KMS-11 (cell line): ENCODE measurements around the gene UBE4B.
"Not testable (repeated sequence)": the region's sequence is repeated elsewhere in the genome, so short reads cannot be mapped to it uniquely, and the experiment has no call there.

Experiments
- H2AFZ ChIP-seq: fragments of 200-600 bp; sonication (generic); 2 replicates; pipeline ENCODE4 v1.6.1; 2016; ENCODE audit warnings: antibody characterized with exemption, mixed run types, low read depth
- H3K27ac ChIP-seq: fragments of 200-600 bp; sonication (generic); 2 replicates; pipeline ENCODE4 v1.6.1; 2016; ENCODE audit warnings: mild to moderate bottlenecking, mixed run types
- H3K27me3 ChIP-seq: fragments of 200-600 bp; sonication (generic); 2 replicates; pipeline ENCODE4 v1.6.1; 2017; ENCODE audit warnings: mild to moderate bottlenecking, low read depth, mixed run types, moderate library complexity; ENCODE audit not compliant: insufficient read depth
- H3K36me3 ChIP-seq: fragments of 200-600 bp; sonication (generic); 2 replicates; pipeline ENCODE4 v1.6.1; 2017; ENCODE audit warnings: mild to moderate bottlenecking, mixed run types; ENCODE audit not compliant: insufficient read depth
- H3K4me1 ChIP-seq: fragments of 200-600 bp; sonication (generic); 2 replicates; pipeline ENCODE4 v1.6.1; 2016; ENCODE audit warnings: mild to moderate bottlenecking, low read depth, mixed run types; ENCODE audit not compliant: poor library complexity, severe bottlenecking
- H3K4me2 ChIP-seq: fragments of 200-600 bp; sonication (generic); 2 replicates; pipeline ENCODE4 v1.7.0; 2016; ENCODE audit warnings: mild to moderate bottlenecking, mixed run types
- H3K4me3 ChIP-seq: fragments of 200-600 bp; sonication (generic); IDR thresholded peaks from 2 replicates; pipeline ENCODE4 v1.6.1; 2017; ENCODE audit warnings: low read depth, low read length, mixed read lengths; ENCODE audit not compliant: insufficient read depth
- H3K79me2 ChIP-seq: fragments of 200-600 bp; sonication (generic); 2 replicates; pipeline ENCODE4 v1.6.1; 2016; ENCODE audit warnings: low read depth, mixed run types; ENCODE audit not compliant: insufficient read depth
- H3K9ac ChIP-seq: fragments of 200-600 bp; sonication (generic); 2 replicates; pipeline ENCODE4 v1.6.1; 2016; ENCODE audit warnings: mild to moderate bottlenecking, mixed run types
- H4K20me1 ChIP-seq: fragments of 200-600 bp; sonication (generic); 2 replicates; pipeline ENCODE4 v1.6.1; 2016; ENCODE audit warnings: mild to moderate bottlenecking, mixed run types; ENCODE audit not compliant: insufficient read depth
- TF ChIP-seq, protein P1 (sequence below): fragments of 200-600 bp; sonication (generic); conservative IDR thresholded peaks from 2 replicates; pipeline ENCODE4 v1.6.1; 2017; ENCODE audit warnings: low read depth, mild to moderate bottlenecking, antibody characterized with exemption, low read length, moderate library complexity, mixed read lengths

UBE4B gene

DNA sequence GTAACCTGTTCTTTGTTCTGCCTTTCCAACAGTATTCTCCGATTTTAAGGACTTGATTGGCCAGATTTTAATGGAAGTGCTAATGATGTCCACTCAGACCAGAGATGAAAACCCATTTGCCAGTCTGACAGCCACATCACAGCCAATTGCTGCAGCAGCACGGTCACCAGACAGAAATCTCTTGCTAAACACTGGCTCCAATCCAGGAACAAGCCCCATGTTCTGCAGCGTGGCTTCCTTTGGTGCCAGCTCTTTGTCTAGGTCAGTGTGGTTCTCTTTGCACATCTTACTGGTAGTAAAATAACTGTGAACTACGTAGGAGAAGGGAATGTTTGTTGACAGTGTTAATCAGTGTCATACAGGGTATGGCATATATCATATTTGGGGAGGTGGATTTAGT lies 72.7 kb downstream of the UBE4B start:
- no peak overlapping the region for H3K27ac ChIP-seq
- no peak overlapping the region for H3K4me3 ChIP-seq
- peaks cover 3% of the 10 kb centered on the region; the same call in 1 of the 2 replicates for H3K36me3 ChIP-seq
- TF ChIP-seq, protein P1, sequence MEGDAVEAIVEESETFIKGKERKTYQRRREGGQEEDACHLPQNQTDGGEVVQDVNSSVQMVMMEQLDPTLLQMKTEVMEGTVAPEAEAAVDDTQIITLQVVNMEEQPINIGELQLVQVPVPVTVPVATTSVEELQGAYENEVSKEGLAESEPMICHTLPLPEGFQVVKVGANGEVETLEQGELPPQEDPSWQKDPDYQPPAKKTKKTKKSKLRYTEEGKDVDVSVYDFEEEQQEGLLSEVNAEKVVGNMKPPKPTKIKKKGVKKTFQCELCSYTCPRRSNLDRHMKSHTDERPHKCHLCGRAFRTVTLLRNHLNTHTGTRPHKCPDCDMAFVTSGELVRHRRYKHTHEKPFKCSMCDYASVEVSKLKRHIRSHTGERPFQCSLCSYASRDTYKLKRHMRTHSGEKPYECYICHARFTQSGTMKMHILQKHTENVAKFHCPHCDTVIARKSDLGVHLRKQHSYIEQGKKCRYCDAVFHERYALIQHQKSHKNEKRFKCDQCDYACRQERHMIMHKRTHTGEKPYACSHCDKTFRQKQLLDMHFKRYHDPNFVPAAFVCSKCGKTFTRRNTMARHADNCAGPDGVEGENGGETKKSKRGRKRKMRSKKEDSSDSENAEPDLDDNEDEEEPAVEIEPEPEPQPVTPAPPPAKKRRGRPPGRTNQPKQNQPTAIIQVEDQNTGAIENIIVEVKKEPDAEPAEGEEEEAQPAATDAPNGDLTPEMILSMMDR, result no peak
- H3K79me2 ChIP-seq, result no peaks in the 10 kb centered on the region; the same call in 1 of the 2 replicates
- no peak overlapping the region for H2AFZ ChIP-seq
- no peaks in the 10 kb centered on the region for H3K4me1 ChIP-seq
- no peak overlapping the region for H3K4me2 ChIP-seq
- no peak overlapping the region for H3K9ac ChIP-seq
- H3K27me3 ChIP-seq, result no peaks in the 10 kb centered on the region
- H4K20me1 ChIP-seq, result no peaks in the 10 kb centered on the region

DNA sequence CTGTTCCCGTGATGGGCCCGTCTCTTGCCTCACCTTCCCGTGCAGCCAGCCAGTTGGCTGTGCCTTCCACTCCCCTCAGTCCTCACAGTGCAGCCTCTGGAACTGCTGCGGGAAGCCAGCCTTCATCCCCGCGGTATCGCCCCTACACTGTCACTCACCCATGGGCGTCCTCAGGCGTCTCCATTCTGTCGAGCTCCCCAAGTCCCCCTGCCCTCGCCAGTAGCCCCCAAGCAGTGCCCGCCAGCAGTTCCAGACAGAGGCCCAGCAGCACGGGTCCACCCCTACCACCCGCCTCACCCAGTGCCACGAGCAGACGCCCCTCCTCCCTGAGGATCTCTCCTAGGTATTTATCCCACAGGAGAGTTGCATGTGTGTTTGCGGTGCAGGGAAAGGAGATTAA lies 73.5 kb downstream of the UBE4B start:
- Histone ChIP-seq H2AFZ (no peak overlapping the region), H3K4me2 (no peak overlapping the region), H3K79me2 (no peaks in the 10 kb centered on the region; the same call in 1 of the 2 replicates), H3K36me3 (no peaks in the 10 kb centered on the region), H3K4me1 (no peaks in the 10 kb centered on the region), H3K4me3 (no peak overlapping the region), H3K27me3 (no peaks in the 10 kb centered on the region), H3K9ac (no peak overlapping the region), H3K27ac (no peak overlapping the region), H4K20me1 (no peaks in the 10 kb centered on the region)
- TF ChIP-seq, protein P1, result no peak

- H3K4me2 ChIP-seq, result no peak overlapping the region
- no peaks in the 10 kb centered on the region for H3K36me3 ChIP-seq
- no peaks in the 10 kb centered on the region; the same call in 1 of the 2 replicates for H3K79me2 ChIP-seq
- H3K27me3 ChIP-seq, result no peaks in the 10 kb centered on the region
- no peak overlapping the region for H2AFZ ChIP-seq
- H3K9ac ChIP-seq, result no peak overlapping the region
- H3K4me1 ChIP-seq, result no peaks in the 10 kb centered on the region
- H3K27ac ChIP-seq, result no peak overlapping the region
- no peak overlapping the region for H3K4me3 ChIP-seq
- no peaks in the 10 kb centered on the region for H4K20me1 ChIP-seq
- TF ChIP-seq, protein P1, result no peak
Measured at GRCh38 chr1:10106756-10107475, 74.2 kb downstream of the UBE4B start.

DNA sequence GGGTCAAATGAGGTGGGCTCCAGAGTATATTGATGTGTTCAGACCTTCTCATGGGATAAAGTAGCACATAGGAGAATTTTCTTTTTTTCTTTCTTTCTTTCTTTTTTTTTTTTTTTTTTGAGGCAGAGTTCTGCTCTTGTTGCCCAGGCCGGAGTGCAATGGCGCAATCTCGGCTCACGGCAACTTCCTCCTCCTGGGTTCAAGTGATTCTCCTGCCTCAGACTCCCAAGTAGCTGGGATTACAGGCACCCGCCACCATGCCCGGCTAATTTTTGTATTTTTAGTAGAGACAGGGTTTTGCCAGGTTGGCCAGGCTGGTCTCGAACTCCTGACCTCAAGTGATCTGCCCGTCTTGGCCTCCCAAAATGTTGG lies 74.7 kb downstream of the UBE4B start:
- not testable (repeated sequence) for H3K27me3 ChIP-seq, H3K27ac ChIP-seq, H3K4me3 ChIP-seq, H2AFZ ChIP-seq, H3K4me1 ChIP-seq, H4K20me1 ChIP-seq, H3K36me3 ChIP-seq, H3K9ac ChIP-seq, H3K4me2 ChIP-seq, H3K79me2 ChIP-seq

DNA sequence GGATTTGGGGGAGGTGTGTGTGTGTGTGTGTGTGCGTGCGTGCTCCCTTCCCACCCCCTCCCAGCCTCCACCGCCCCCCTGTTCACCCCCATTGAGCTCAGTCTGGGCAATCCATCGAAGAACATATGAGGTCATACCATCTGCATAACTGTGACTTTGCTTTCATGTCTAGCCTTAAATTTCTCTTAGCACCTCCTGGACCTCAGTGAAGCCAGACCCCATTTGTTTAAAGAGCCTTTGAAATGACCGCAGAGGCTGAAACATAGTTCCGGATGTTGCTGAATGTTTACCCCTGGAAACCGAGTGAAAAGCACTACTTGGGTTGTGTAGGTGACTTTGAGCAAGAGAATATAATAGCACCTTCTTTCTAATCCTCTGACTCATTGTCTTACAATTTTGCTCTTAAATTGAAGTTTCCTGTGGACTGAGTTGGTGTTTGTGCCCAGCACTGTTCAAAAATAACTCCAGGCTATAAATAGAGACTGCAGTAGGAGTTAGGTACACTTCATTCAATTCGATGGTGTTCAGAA lies 75.4 kb downstream of the UBE4B start:
- Histone ChIP-seq H3K4me1 (no peaks in the 10 kb centered on the region), H3K27ac (no peak overlapping the region), H3K36me3 (no peaks in the 10 kb centered on the region), H3K27me3 (no peaks in the 10 kb centered on the region), H3K4me2 (no peak overlapping the region), H4K20me1 (no peaks in the 10 kb centered on the region), H3K79me2 (no peaks in the 10 kb centered on the region), H3K4me3 (no peak overlapping the region), H2AFZ (no peak overlapping the region), H3K9ac (no peak overlapping the region)
- TF ChIP-seq, protein P1, result no peak
